HG03025 (cell line): ENCODE measurements around the gene DNM3.
A peak's percentile ranks its signal among the peaks of the same experiment; 100 is the strongest.

Source experiments
- ATAC-seq: cut with Tn5 transposase; IDR thresholded peaks from one replicate; pipeline ENCODE4 v1.9.1; 2021; ENCODE audit warnings: mild to moderate bottlenecking, moderate library complexity; ENCODE audit not compliant: unreplicated experiment, low FRiP score

DNM3 gene

GRCh38 chr1:172149346-172149745 lies 308.0 kb downstream of the DNM3 start:
- ATAC-seq: no peak

GRCh38 chr1:172154551-172154950 lies 313.3 kb downstream of the DNM3 start:
- ATAC-seq: no peak

GRCh38 chr1:172155766-172156165 lies 314.5 kb downstream of the DNM3 start:
- no peak for ATAC-seq

- no peak for ATAC-seq
Observed at GRCh38 chr1:172162236-172162635, 320.9 kb downstream of the DNM3 start.

GRCh38 chr1:172163498-172164215 lies 322.4 kb downstream of the DNM3 start:
- no peak for ATAC-seq

- no peak for ATAC-seq
Observed at GRCh38 chr1:172165403-172165802, 324.1 kb downstream of the DNM3 start.

- ATAC-seq: no peak
Observed at GRCh38 chr1:172167796-172168596, 326.7 kb downstream of the DNM3 start.

- no peak for ATAC-seq
Observed at GRCh38 chr1:172168597-172168872, 327.2 kb downstream of the DNM3 start.

- ATAC-seq: no peak
Observed at GRCh38 chr1:172169836-172170235, 328.5 kb downstream of the DNM3 start.

- no peak for ATAC-seq
Observed at GRCh38 chr1:172172352-172172831, 331.1 kb downstream of the DNM3 start.

- ATAC-seq: no peak
Observed at GRCh38 chr1:172176206-172176605, 334.9 kb downstream of the DNM3 start.

- no peak for ATAC-seq
Observed at GRCh38 chr1:172177849-172178248, 336.6 kb downstream of the DNM3 start.

- ATAC-seq: no peak
Observed at GRCh38 chr1:172178886-172179285, 337.6 kb downstream of the DNM3 start.

- ATAC-seq: no peak
Observed at GRCh38 chr1:172179918-172180317, 338.6 kb downstream of the DNM3 start.

GRCh38 chr1:172180501-172181285 lies 339.4 kb downstream of the DNM3 start:
- peak; percentile 45 for ATAC-seq

GRCh38 chr1:172184506-172185191 lies 343.4 kb downstream of the DNM3 start:
- no peak for ATAC-seq

- ATAC-seq: peak; percentile 85
Observed at GRCh38 chr1:172185211-172185610, 343.9 kb downstream of the DNM3 start.

- ATAC-seq: no peak
Observed at GRCh38 chr1:172185996-172186395, 344.7 kb downstream of the DNM3 start.

- ATAC-seq: no peak
Observed at GRCh38 chr1:172201572-172201971, 360.3 kb downstream of the DNM3 start.

- ATAC-seq: no peak
Observed at GRCh38 chr1:172203135-172203823, 362.0 kb downstream of the DNM3 start.
